NCI-H82 treated with DMSO at 0.1 percent for 48 hours (cell line): ENCODE results near the gene TSPAN10.

Experiments
- DNase-seq: peaks from one replicate; lab custom pipeline; 2025; ENCODE audit not compliant: unreplicated experiment; lab: John Stamatoyannopoulos, UW

The TSPAN10 gene

GRCh38 chr17:81631482-81631881 lies 5.5 kb upstream of the TSPAN10 start:
- DNase-seq: no peak

GRCh38 chr17:81635431-81635830 lies 1.6 kb upstream of the TSPAN10 start:
- DNase-seq: no peak

GRCh38 chr17:81635973-81636504 lies 957 bp upstream of the TSPAN10 start:
- no peak for DNase-seq

GRCh38 chr17:81638683-81639082 lies 1.7 kb downstream of the TSPAN10 start:
- DNase-seq: no peak

GRCh38 chr17:81640011-81640410 lies 3.0 kb downstream of the TSPAN10 start:
- DNase-seq: no peak

GRCh38 chr17:81641825-81642489 lies 5.0 kb downstream of the TSPAN10 start:
- DNase-seq: no peak

GRCh38 chr17:81644496-81644895 lies 7.5 kb downstream of the TSPAN10 start:
- no peak for DNase-seq

GRCh38 chr17:81644976-81645952 lies 8.3 kb downstream of the TSPAN10 start:
- no peak for DNase-seq

- DNase-seq: no peak
Observed at GRCh38 chr17:81646869-81647600, 10.0 kb downstream of the TSPAN10 start.

GRCh38 chr17:81647640-81648012 lies 10.6 kb downstream of the TSPAN10 start:
- no peak for DNase-seq

GRCh38 chr17:81648013-81648706 lies 11.2 kb downstream of the TSPAN10 start:
- DNase-seq: no peak

GRCh38 chr17:81648707-81649085 lies 11.7 kb downstream of the TSPAN10 start:
- no peak for DNase-seq

- no peak for DNase-seq
Observed at GRCh38 chr17:81650951-81651350, 14.0 kb downstream of the TSPAN10 start.

- no peak for DNase-seq
Observed at GRCh38 chr17:81651692-81652091, 14.7 kb downstream of the TSPAN10 start.

- DNase-seq: peak; percentile 8
Observed at GRCh38 chr17:81652906-81653771, 16.1 kb downstream of the TSPAN10 start.

GRCh38 chr17:81655378-81656117 lies 18.6 kb downstream of the TSPAN10 start:
- peak; percentile 90 for DNase-seq

GRCh38 chr17:81656118-81656743 lies 19.2 kb downstream of the TSPAN10 start, which contains the start of gene PDE6G:
TSS of gene PDE6G (minus strand) at chr17:81656542. CDS start at chr17:81653305, 3,237 bp downstream.
- peak; percentile 93 for DNase-seq

GRCh38 chr17:81656835-81657234 lies 19.8 kb downstream of the TSPAN10 start:
- peak; percentile 74 for DNase-seq
